ENCODE measurements around the gene MATN3.

DNA sequence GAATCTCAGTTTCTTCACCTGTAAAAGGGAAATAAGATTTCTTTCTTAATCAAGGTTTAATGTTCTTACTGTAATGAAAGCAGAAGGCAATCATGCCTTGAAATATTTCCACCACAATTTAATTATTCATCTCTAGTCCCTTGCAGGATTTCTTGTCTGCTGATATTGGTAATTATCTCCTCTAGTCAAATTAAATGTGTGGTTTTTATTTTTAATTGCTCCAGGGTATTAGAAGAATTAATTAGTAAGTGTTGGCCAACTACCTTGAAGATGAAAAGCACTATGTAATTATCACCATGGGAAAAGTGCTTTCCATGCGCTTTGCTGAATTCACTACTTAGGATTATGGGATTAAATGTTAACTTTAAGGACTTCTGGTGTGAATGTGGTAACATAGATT is 47.6 kb upstream of the MATN3 start:
- TF ChIP-seq, protein P1, sequence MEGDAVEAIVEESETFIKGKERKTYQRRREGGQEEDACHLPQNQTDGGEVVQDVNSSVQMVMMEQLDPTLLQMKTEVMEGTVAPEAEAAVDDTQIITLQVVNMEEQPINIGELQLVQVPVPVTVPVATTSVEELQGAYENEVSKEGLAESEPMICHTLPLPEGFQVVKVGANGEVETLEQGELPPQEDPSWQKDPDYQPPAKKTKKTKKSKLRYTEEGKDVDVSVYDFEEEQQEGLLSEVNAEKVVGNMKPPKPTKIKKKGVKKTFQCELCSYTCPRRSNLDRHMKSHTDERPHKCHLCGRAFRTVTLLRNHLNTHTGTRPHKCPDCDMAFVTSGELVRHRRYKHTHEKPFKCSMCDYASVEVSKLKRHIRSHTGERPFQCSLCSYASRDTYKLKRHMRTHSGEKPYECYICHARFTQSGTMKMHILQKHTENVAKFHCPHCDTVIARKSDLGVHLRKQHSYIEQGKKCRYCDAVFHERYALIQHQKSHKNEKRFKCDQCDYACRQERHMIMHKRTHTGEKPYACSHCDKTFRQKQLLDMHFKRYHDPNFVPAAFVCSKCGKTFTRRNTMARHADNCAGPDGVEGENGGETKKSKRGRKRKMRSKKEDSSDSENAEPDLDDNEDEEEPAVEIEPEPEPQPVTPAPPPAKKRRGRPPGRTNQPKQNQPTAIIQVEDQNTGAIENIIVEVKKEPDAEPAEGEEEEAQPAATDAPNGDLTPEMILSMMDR (conservative IDR thresholded peaks at IDR 0.05): no peak
- no peak for TF ChIP-seq ZFX (IDR thresholded peaks at IDR 0.05)
